Endothelial cell of umbilical vein (primary cell): ENCODE data around the gene CACTIN. TPM values are rescaled to one million over a fixed set of nuclear protein-coding genes. Genes with fewer than 3 reads are reported as not detected.

ENCODE experiments used
- BruUV-seq: library from RNA; stranded (reverse); fragments of 400-500 nt; replicated peaks from 2 replicates; lab custom pipeline; 2021; lab: Mats Ljungman, UMichigan
- CTCF ChIA-PET: fragments of 300-600, 350-600 bp; sonication (Branson Sonifier 250); formaldehyde crosslinking; loops from one replicate; lab custom pipeline; 2021; ENCODE audit warnings: antibody characterized with exemption, inconsistent platforms; lab: Charles Lee
- POLR2A ChIA-PET: fragments of 300-600, 350-600 bp; sonication (Branson Sonifier 250); formaldehyde crosslinking; loops from one replicate; lab custom pipeline; 2021; ENCODE audit warnings: antibody characterized with exemption, inconsistent platforms; lab: Charles Lee
- DNase-seq: peaks from one replicate; pipeline ENCODE4 v3.0.0-alpha.2; 2011; ENCODE audit warnings: low read depth, low spot score
- FAIRE-seq: peaks from 2 replicates; lab custom pipeline; 2011; peaks lifted over from hg19 to GRCh38; lab: Jason Lieb, UNC
- H2AFZ ChIP-seq: 2 replicates; pipeline ENCODE4 v1.6.0; 2012; ENCODE audit warnings: low read depth, low read length, control low read depth, inconsistent platforms
- H3K27ac ChIP-seq: 2 replicates; pipeline ENCODE4 v1.5.1; 2011; ENCODE audit warnings: low read depth, mild to moderate bottlenecking, control low read depth, low read length, moderate library complexity; ENCODE audit not compliant: insufficient read depth
- H3K27me3 ChIP-seq, 2 experiments: 2 replicates each; pipeline versions ENCODE4 v1.6.0 to v1.6.1; 2011; ENCODE audit warnings: low read length in 2 of 2, mixed read lengths in 1 of 2; ENCODE audit not compliant: control insufficient read depth in 2 of 2, insufficient read depth in 2 of 2
- H3K36me3 ChIP-seq, 2 experiments: 2 replicates in 1 of 2; 3 replicates in 1 of 2; pipeline ENCODE4 v1.5.1; 2011; ENCODE audit warnings: low read length in 2 of 2, mild to moderate bottlenecking in 1 of 2, moderate library complexity in 1 of 2; ENCODE audit not compliant: control insufficient read depth in 2 of 2, insufficient read depth in 2 of 2; ENCODE audit errors: extremely low read depth in 1 of 2
- H3K4me1 ChIP-seq: 3 replicates; pipeline ENCODE4 v1.5.1; 2011; ENCODE audit warnings: mild to moderate bottlenecking, low read length; ENCODE audit not compliant: control insufficient read depth, insufficient read depth; ENCODE audit errors: extremely low read depth
- H3K4me2 ChIP-seq: 2 replicates; pipeline ENCODE4 v1.6.1; 2011; ENCODE audit warnings: low read length, control low read depth, mixed read lengths; ENCODE audit not compliant: insufficient read depth
- H3K4me3 ChIP-seq, 3 experiments: fragments of 200-600 bp in 1 of 3; sonication (generic), shearing (Covaris generic) in 1 of 3; replicated peaks in 1 of 3; 2 replicates each; pipeline ENCODE4 v1.5.1; 2011 to 2016; ENCODE audit warnings: control low read depth in 3 of 3, low read length in 3 of 3, mild to moderate bottlenecking in 2 of 3, inconsistent platforms in 1 of 3, low read depth in 1 of 3, moderate library complexity in 1 of 3; ENCODE audit not compliant: insufficient read depth in 1 of 3
- H3K79me2 ChIP-seq: 2 replicates; pipeline ENCODE4 v1.6.0; 2012; ENCODE audit warnings: low read length, inconsistent platforms; ENCODE audit not compliant: control insufficient read depth, insufficient read depth
- H3K9ac ChIP-seq: replicated peaks from 2 replicates; pipeline ENCODE3; 2011; ENCODE audit warnings: low read length, control low read depth; ENCODE audit not compliant: insufficient read depth; ENCODE audit errors: extremely low read depth
- H3K9me1 ChIP-seq: replicated peaks from 3 replicates; pipeline ENCODE4 v1.6.0; 2011; ENCODE audit warnings: mild to moderate bottlenecking, low read length; ENCODE audit not compliant: control insufficient read depth, insufficient read depth; ENCODE audit errors: extremely low read depth
- H3K9me3 ChIP-seq: replicated peaks from 2 replicates; pipeline ENCODE4 v1.5.1; 2012; ENCODE audit warnings: low read length, inconsistent platforms; ENCODE audit not compliant: control insufficient read depth, insufficient read depth
- H4K20me1 ChIP-seq: replicated peaks from 2 replicates; pipeline ENCODE3; 2011; ENCODE audit warnings: mild to moderate bottlenecking, low read length; ENCODE audit not compliant: control insufficient read depth, insufficient read depth; ENCODE audit errors: extremely low read depth
- EZH2 ChIP-seq: IDR thresholded peaks from 2 replicates; pipeline ENCODE4 v1.6.1; 2012; ENCODE audit warnings: borderline replicate concordance, low read depth, mild to moderate bottlenecking, moderate library complexity, low read length, inconsistent platforms; ENCODE audit not compliant: severe bottlenecking
- FOS ChIP-seq: IDR thresholded peaks from 2 replicates; pipeline ENCODE4 v1.6.1; 2011; ENCODE audit warnings: mild to moderate bottlenecking, low read length, moderate library complexity, borderline replicate concordance; ENCODE audit not compliant: insufficient read depth
- GATA2 ChIP-seq: IDR thresholded peaks from 2 replicates; pipeline ENCODE4 v1.7.0; 2011; ENCODE audit warnings: low read depth, mild to moderate bottlenecking, moderate library complexity, mixed read lengths, low read length; ENCODE audit not compliant: insufficient read length, insufficient read depth
- JUN ChIP-seq: IDR thresholded peaks from 2 replicates; pipeline ENCODE4 v1.6.1; 2011; ENCODE audit warnings: borderline replicate concordance, low read depth; ENCODE audit not compliant: insufficient read length, insufficient read depth
- dilution Hi-C: fragments of 300-500 bp; cut with MboI; formaldehyde crosslinking; loops from one replicate; pipeline ENCODE4 v1.15.0; 2019; ENCODE audit warnings: low sequenced_read_pairs; ENCODE audit not compliant: extremely low pct_ligation_motif_present
- intact Hi-C: fragments of 100-400 bp; cut with micrococcal nuclease; formaldehyde crosslinking; loops from one replicate; pipeline ENCODE4 v1.10.0; 2022
- polyA plus RNA-seq, 4 experiments: library from polyadenylated mRNA; depleted of rRNA in 3 of 4; stranded (reverse) in 3 of 4; unstranded in 1 of 4; fragments of >200 nt; gene quantifications; 2 replicates each; pipeline versions ENCODE4 v1.2.1 to v1.2.3, GENCODE V29; 2011 to 2012; ENCODE audit warnings: missing spikeins in 1 of 4
- total RNA-seq: library from RNA; stranded (reverse); gene quantifications from 2 replicates; pipeline ENCODE4 v1.2.3, GENCODE V29; 2021
- TF ChIP-seq, protein P1 (sequence below): IDR thresholded peaks from 2 replicates; pipeline ENCODE4 v1.6.1; 2011; ENCODE audit not compliant: insufficient read depth, insufficient read length

CACTIN gene
- total and polyA plus RNA-seq, 2 donors (not counting 3 experiments of a cell fraction or from before 2014, with no cell fraction given), result 29.7 to 36.1 TPM

DNA sequence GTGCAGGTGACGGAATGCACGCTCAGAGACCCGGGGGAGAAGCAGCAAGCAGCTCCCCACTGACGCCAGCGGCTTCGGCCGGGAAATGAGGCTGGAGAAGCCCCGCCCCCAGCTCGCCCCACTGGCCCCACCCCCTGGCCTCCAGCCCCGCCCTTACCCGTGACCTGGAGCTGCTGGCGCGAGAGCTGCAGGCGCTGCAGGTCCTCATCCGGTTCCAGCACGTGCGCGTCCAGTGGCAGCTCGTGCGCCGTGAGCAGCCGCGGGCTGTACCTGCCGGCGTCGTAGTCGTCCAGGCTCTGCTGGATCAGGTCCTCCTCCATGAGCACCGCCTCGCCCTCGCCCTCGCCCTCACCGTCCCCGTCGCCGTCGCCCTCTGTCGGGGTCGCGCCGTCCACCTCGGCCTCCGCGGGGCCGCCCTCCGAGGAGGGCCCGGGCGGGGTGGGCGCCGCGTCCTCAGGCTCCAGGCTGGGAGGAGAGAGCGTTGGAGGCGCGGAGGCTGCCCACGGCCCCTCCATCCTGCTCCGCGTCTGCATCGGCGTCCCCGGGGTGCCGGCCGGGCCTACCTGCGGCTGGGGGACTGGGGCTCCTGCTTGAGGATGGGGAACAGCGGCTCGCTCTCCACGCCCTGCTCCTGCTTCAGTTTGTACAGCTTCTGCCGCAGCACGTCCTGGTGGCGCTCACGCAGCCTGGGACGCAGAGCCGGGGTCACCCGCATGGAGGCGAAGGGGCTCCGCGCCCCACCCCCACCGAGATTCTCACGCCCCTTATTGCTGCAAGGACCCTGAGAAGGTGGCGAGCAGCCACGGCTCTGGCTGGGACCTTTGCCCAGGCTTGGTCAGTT is 13.5 kb downstream of the CACTIN start:
- H3K9me1 ChIP-seq, result no peaks in the 10 kb centered on the region
- peaks cover 0 to 15% of the 10 kb centered on the region in 2 experiments for H3K36me3 ChIP-seq
- no peak for DNase-seq
- H3K4me1 ChIP-seq, result peaks cover 10% of the 10 kb centered on the region
- H3K4me3 ChIP-seq, result no peak overlapping the region
- ChIA-PET CTCF (no interaction called here), POLR2A (interaction anchor here (0.6 kb wide), 1 partner anchor 643 kb away, joined by 3 read pairs; no protein-coding TSS in a partner anchor)
- H2AFZ ChIP-seq, result no peak overlapping the region
- TF ChIP-seq GATA2 (no peak), FOS (no peak), JUN (no peak), EZH2 (no peak)
- TF ChIP-seq, protein P1, sequence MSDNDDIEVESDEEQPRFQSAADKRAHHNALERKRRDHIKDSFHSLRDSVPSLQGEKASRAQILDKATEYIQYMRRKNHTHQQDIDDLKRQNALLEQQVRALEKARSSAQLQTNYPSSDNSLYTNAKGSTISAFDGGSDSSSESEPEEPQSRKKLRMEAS, result no peak
- no peak for FAIRE-seq
- no peak overlapping the region for H3K27ac ChIP-seq
- dilution Hi-C loops, result no loop called here
- H3K9me3 ChIP-seq, result no peaks in the 10 kb centered on the region
- H3K9ac ChIP-seq, result no peak overlapping the region
- no peak overlapping the region for H3K4me2 ChIP-seq
- H3K27me3 ChIP-seq, result no peaks in the 10 kb centered on the region
- no TSS peak for BruUV-seq
- intact Hi-C loops, result no loop called here
- H3K79me2 ChIP-seq, result no peaks in the 10 kb centered on the region
- no peaks in the 10 kb centered on the region for H4K20me1 ChIP-seq

DNA sequence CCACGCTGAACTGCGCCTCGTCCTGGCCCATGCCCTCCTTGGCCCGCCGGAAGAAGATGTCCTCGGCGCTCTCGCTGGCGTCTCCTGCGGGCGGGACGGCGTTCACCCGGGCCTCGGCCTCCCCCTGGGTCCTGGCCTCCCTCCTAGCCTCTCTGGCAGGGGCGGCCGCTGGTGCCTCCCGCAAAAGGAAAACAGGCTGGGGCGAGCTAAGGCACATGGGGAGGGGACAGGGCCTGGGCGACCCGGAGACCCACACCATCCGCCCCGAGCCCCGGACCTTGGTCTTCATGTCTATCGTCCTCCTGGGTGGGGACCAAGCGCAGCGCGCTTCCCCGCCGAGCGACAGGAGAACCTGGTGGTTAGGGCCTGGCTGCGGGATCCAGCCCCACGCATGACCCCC is 14.3 kb downstream of the CACTIN start:
- Histone ChIP-seq H3K79me2 (no peaks in the 10 kb centered on the region), H3K27me3 (no peaks in the 10 kb centered on the region), H3K9me1 (no peaks in the 10 kb centered on the region), H2AFZ (no peak overlapping the region), H3K4me2 (no peak overlapping the region), H3K4me3 (no peak overlapping the region), H4K20me1 (no peaks in the 10 kb centered on the region), H3K27ac (no peak overlapping the region), H3K4me1 (peaks cover 18% of the 10 kb centered on the region), H3K9me3 (no peaks in the 10 kb centered on the region), H3K36me3 (peaks cover 0 to 15% of the 10 kb centered on the region in 2 experiments), H3K9ac (no peak overlapping the region)
- no TSS peak for BruUV-seq
- no peak for FAIRE-seq
- dilution Hi-C loops, result no loop called here
- ChIA-PET POLR2A (no interaction called here), CTCF (no interaction called here)
- intact Hi-C loops, result no loop called here
- no peak for DNase-seq
- TF ChIP-seq GATA2 (no peak), EZH2 (no peak)
- TF ChIP-seq, protein P1, result no peak
